ENCODE data around the gene RPS21.

RPS21 gene

DNA sequence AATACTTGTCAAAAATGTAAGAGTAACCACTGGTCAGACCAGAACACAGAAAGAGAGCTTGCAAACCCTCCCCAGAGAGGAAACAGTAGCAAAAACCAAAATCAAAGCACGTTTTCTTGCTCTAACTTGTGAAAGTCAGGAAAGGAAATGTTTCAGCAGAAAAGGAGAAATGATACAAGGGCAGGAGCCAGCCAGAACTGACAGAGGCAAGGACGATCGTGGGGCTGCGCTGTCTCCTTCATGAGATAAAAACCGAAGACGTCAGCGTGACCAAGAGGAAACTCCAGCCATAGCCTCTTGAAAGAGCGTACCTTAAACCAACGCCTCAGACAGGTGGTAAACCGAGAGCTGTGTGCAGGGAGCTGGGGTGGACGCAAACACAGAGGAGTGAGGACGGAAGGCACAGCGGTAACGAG is 47.2 kb upstream of the RPS21 start:
- TF ChIP-seq, protein P1, sequence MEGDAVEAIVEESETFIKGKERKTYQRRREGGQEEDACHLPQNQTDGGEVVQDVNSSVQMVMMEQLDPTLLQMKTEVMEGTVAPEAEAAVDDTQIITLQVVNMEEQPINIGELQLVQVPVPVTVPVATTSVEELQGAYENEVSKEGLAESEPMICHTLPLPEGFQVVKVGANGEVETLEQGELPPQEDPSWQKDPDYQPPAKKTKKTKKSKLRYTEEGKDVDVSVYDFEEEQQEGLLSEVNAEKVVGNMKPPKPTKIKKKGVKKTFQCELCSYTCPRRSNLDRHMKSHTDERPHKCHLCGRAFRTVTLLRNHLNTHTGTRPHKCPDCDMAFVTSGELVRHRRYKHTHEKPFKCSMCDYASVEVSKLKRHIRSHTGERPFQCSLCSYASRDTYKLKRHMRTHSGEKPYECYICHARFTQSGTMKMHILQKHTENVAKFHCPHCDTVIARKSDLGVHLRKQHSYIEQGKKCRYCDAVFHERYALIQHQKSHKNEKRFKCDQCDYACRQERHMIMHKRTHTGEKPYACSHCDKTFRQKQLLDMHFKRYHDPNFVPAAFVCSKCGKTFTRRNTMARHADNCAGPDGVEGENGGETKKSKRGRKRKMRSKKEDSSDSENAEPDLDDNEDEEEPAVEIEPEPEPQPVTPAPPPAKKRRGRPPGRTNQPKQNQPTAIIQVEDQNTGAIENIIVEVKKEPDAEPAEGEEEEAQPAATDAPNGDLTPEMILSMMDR (IDR thresholded peaks at IDR 0.05; ENCODE audit: low read depth, low read length, poor library complexity, severe bottlenecking) = no peak
- TF ChIP-seq EZH2phosphoT487 (IDR thresholded peaks at IDR 0.05; ENCODE audit: borderline replicate concordance, low read length) = no peak
- Histone ChIP-seq H3K9me2 (replicated peaks; ENCODE audit: control insufficient read depth, low read length) (no peaks in the 10 kb centered on the region), H3K27me3 (ENCODE audit: control insufficient read depth, low read length) (no peaks in the 10 kb centered on the region), H3K79me2 (ENCODE audit: control insufficient read depth, low read length) (0 out of 2 replicates have a peak, but pooled peaks cover 4% of the 10 kb centered on the region), H3K4me2 (ENCODE audit: low read length) (peak overlapping the region; percentile 99), H3K27ac (ENCODE audit: low read depth, low read length) (peak overlapping the region; percentile 100), H3F3A (ENCODE audit: control insufficient read depth, insufficient read depth) (peaks cover 43% of the 10 kb centered on the region), H3K36me3 (ENCODE audit: control insufficient read depth, low read length) (peaks cover 26% of the 10 kb centered on the region), H4K20me1 (ENCODE audit: control insufficient read depth, insufficient read depth, low read depth, low read length) (no peaks in the 10 kb centered on the region), H3K4me1 (ENCODE audit: control insufficient read depth, low read length) (peaks cover 67% of the 10 kb centered on the region), H3K9me3 (ENCODE audit: control insufficient read depth, insufficient read depth, low read length) (peaks cover 5% of the 10 kb centered on the region; the same call in 1 of the 2 replicates), H3K4me3 (ENCODE audit: low read length) (peak overlapping the region; percentile 83)

DNA sequence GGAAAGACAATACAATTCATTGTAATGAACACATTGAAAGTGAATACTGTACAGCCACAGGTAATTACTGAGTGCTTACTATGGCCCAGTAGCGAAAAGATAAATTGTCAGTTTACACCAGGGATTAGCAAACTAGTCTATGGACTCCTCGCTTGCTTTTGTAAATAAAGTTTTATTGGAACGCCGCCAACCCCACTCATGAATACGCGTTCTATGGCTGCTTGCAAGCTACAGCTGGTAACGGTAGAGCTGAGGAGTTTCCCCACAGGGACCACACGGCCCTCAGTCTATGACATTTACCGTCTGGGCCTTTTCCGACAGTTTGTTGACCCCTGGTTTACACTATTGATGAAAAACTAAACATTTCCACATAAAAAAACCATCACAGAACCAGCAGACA is 44.0 kb upstream of the RPS21 start:
- H4K20me1 ChIP-seq (ENCODE audit: control insufficient read depth, insufficient read depth, low read depth, low read length) = no peaks in the 10 kb centered on the region
- peaks cover 5% of the 10 kb centered on the region; the same call in 1 of the 2 replicates for H3K9me3 ChIP-seq (ENCODE audit: control insufficient read depth, insufficient read depth, low read length)
- H3K4me1 ChIP-seq (ENCODE audit: control insufficient read depth, low read length) = peaks cover 56% of the 10 kb centered on the region
- no peaks in the 10 kb centered on the region for H3K9me2 ChIP-seq (replicated peaks; ENCODE audit: control insufficient read depth, low read length)
- H3K27me3 ChIP-seq (ENCODE audit: control insufficient read depth, low read length) = no peaks in the 10 kb centered on the region
- H3K4me3 ChIP-seq (ENCODE audit: low read length) = no peak overlapping the region
- TF ChIP-seq EZH2phosphoT487 (IDR thresholded peaks at IDR 0.05; ENCODE audit: borderline replicate concordance, low read length) = no peak
- TF ChIP-seq, protein P1 (IDR thresholded peaks at IDR 0.05; ENCODE audit: low read depth, low read length, poor library complexity, severe bottlenecking) = no peak
- H3F3A ChIP-seq (ENCODE audit: control insufficient read depth, insufficient read depth) = peaks cover 36% of the 10 kb centered on the region
- no peak overlapping the region for H3K4me2 ChIP-seq (ENCODE audit: low read length)
- H3K79me2 ChIP-seq (ENCODE audit: control insufficient read depth, low read length) = 0 out of 2 replicates have a peak, but pooled peaks cover 4% of the 10 kb centered on the region
- no peak overlapping the region for H3K27ac ChIP-seq (ENCODE audit: low read depth, low read length)
- H3K36me3 ChIP-seq (ENCODE audit: control insufficient read depth, low read length) = peaks cover 17% of the 10 kb centered on the region

DNA sequence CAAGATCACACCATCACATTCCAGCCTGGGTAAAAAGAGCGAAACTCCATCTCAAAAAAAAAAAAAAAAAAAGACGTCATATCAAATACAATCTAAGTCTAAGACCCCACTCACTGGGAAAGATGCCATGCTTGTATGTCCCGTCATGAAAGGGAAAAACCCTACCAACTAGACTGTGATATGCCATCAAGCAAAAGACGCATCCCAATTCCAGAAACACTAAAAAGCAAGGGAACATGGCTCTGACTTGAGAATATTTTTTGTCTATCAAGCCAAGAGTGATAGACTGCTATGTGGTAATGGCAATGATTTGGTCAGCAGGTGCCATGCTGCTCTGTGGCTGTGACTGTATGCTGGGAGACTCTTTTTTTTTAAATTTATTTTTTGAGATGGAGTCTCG is 42.8 kb upstream of the RPS21 start:
- no peak overlapping the region for H3K4me3 ChIP-seq (ENCODE audit: low read length)
- no peaks in the 10 kb centered on the region for H3K27me3 ChIP-seq (ENCODE audit: control insufficient read depth, low read length)
- no peaks in the 10 kb centered on the region for H3K9me2 ChIP-seq (replicated peaks; ENCODE audit: control insufficient read depth, low read length)
- H3F3A ChIP-seq (ENCODE audit: control insufficient read depth, insufficient read depth) = peaks cover 24% of the 10 kb centered on the region
- H3K27ac ChIP-seq (ENCODE audit: low read depth, low read length) = peak overlapping the region; percentile 39; the same call in 1 of the 2 replicates
- TF ChIP-seq, protein P1 (IDR thresholded peaks at IDR 0.05; ENCODE audit: low read depth, low read length, poor library complexity, severe bottlenecking) = no peak
- no peaks in the 10 kb centered on the region for H4K20me1 ChIP-seq (ENCODE audit: control insufficient read depth, insufficient read depth, low read depth, low read length)
- peaks cover 5% of the 10 kb centered on the region; the same call in 1 of the 2 replicates for H3K9me3 ChIP-seq (ENCODE audit: control insufficient read depth, insufficient read depth, low read length)
- H3K4me1 ChIP-seq (ENCODE audit: control insufficient read depth, low read length) = peaks cover 44% of the 10 kb centered on the region
- H3K4me2 ChIP-seq (ENCODE audit: low read length) = peak overlapping the region; percentile 27; the same call in 1 of the 2 replicates
- H3K36me3 ChIP-seq (ENCODE audit: control insufficient read depth, low read length) = peaks cover 17% of the 10 kb centered on the region
- H3K79me2 ChIP-seq (ENCODE audit: control insufficient read depth, low read length) = 0 out of 2 replicates have a peak, but pooled peaks cover 4% of the 10 kb centered on the region
